ENCODE data around the gene RIC1.
A peak's percentile ranks its signal among the peaks of the same experiment; 100 is the strongest.
"Not testable (repeated sequence)": the region's sequence is repeated elsewhere in the genome, so short reads cannot be mapped to it uniquely, and the experiment has no call there.

Gene RIC1

GRCh38 chr9:5628530-5629311 is at the start of gene RIC1:
RIC1 (plus strand) TSS chr9:5629107; CDS start chr9:5629310, 203 bp downstream.
- DNase-seq: peak; percentile 67

- DNase-seq: no peak
Observed at GRCh38 chr9:5579881-5580280, 49.0 kb upstream of the RIC1 start.

GRCh38 chr9:5580650-5581049 is 48.3 kb upstream of the RIC1 start:
- DNase-seq: no peak

GRCh38 chr9:5581706-5582105 is 47.2 kb upstream of the RIC1 start:
- not testable (repeated sequence) for DNase-seq

GRCh38 chr9:5582835-5583195 is 46.1 kb upstream of the RIC1 start:
- DNase-seq: no peak

- no peak for DNase-seq
Observed at GRCh38 chr9:5586391-5586802, 42.5 kb upstream of the RIC1 start.

GRCh38 chr9:5587024-5587423 is 41.9 kb upstream of the RIC1 start:
- no peak for DNase-seq

GRCh38 chr9:5592231-5592630 is 36.7 kb upstream of the RIC1 start:
- no peak for DNase-seq

- no peak for DNase-seq
Observed at GRCh38 chr9:5592904-5593303, 36.0 kb upstream of the RIC1 start.

GRCh38 chr9:5593904-5594303 is 35.0 kb upstream of the RIC1 start:
- DNase-seq: no peak

- DNase-seq: no peak
Observed at GRCh38 chr9:5596173-5596572, 32.7 kb upstream of the RIC1 start.

GRCh38 chr9:5608298-5609225 is 20.3 kb upstream of the RIC1 start:
- no peak for DNase-seq

- DNase-seq: no peak
Observed at GRCh38 chr9:5609226-5609596, 19.7 kb upstream of the RIC1 start.

- no peak for DNase-seq
Observed at GRCh38 chr9:5610491-5610890, 18.4 kb upstream of the RIC1 start.

GRCh38 chr9:5611321-5612184 is 17.4 kb upstream of the RIC1 start:
- no peak for DNase-seq

GRCh38 chr9:5612185-5612530 is 16.7 kb upstream of the RIC1 start:
- no peak for DNase-seq

GRCh38 chr9:5614192-5614591 is 14.7 kb upstream of the RIC1 start:
- DNase-seq: no peak

GRCh38 chr9:5614985-5615384 is 13.9 kb upstream of the RIC1 start:
- no peak for DNase-seq

GRCh38 chr9:5617749-5618148 is 11.2 kb upstream of the RIC1 start:
- peak; percentile 57 for DNase-seq

GRCh38 chr9:5620494-5620893 is 8.4 kb upstream of the RIC1 start:
- no peak for DNase-seq

- DNase-seq: no peak
Observed at GRCh38 chr9:5621327-5621726, 7.6 kb upstream of the RIC1 start.

- DNase-seq: no peak
Observed at GRCh38 chr9:5622016-5622415, 6.9 kb upstream of the RIC1 start.

GRCh38 chr9:5624655-5625054 is 4.3 kb upstream of the RIC1 start:
- DNase-seq: no peak

Data from SIG-M5 (cell line).